GM23338 (cell line): Measurements from ENCODE around the gene SLC25A26. TPM values are rescaled to one million over a fixed set of nuclear protein-coding genes. Genes with fewer than 3 reads are reported as not detected.

Source experiments
- CTCF ChIP-seq, 2 experiments: fragments of 200-600 bp in 1 of 2; sonication (generic) in 1 of 2; conservative IDR thresholded peaks; 2 replicates each; pipeline versions ENCODE4 v1.5.1 to v1.6.1; 2016 to 2017; ENCODE audit warnings: antibody characterized with exemption in 2 of 2, low read depth in 2 of 2, mild to moderate bottlenecking in 2 of 2, moderate library complexity in 1 of 2
- ETS1 ChIP-seq: IDR thresholded peaks from 2 replicates; pipeline ENCODE4 v1.6.1; 2016; ENCODE audit warnings: antibody characterized with exemption
- EZH2 ChIP-seq: fragments of 200-600 bp; sonication (generic); IDR thresholded peaks from one replicate; pipeline ENCODE4 v1.8.0; 2017; ENCODE audit warnings: antibody characterized with exemption, mild to moderate bottlenecking, low read depth; ENCODE audit not compliant: unreplicated experiment
- NANOG ChIP-seq: IDR thresholded peaks from 2 replicates; pipeline ENCODE4 v1.6.1; 2016; ENCODE audit warnings: antibody characterized with exemption, borderline replicate concordance
- POLR2AphosphoS5 ChIP-seq: IDR thresholded peaks from 2 replicates; pipeline ENCODE4 v1.6.1; 2016; ENCODE audit warnings: antibody characterized with exemption, low read depth
- STAT1 ChIP-seq: IDR thresholded peaks from one replicate; pipeline ENCODE4 v1.6.1; 2016; ENCODE audit warnings: antibody characterized with exemption; ENCODE audit not compliant: unreplicated experiment
- ZNF114 ChIP-seq: fragments of 250-450 bp; sonication (Bioruptor Pico); IDR thresholded peaks from 2 replicates; pipeline ENCODE4 v1.5.0; 2020; ENCODE audit warnings: mild to moderate bottlenecking, moderate library complexity
- ZNF462 ChIP-seq: fragments of 250-450 bp; sonication (Bioruptor Pico); IDR thresholded peaks from 2 replicates; pipeline ENCODE4 v1.5.0; 2020; ENCODE audit warnings: mild to moderate bottlenecking, moderate library complexity
- polyA plus RNA-seq: library from polyadenylated mRNA; unstranded; fragments of >200 nt; fragmentation: Nextera tagmentation; extraction: Ambion mirVana; gene quantifications from 2 replicates; pipeline ENCODE4 v1.2.1, GENCODE V29; 2016
- total RNA-seq: library from RNA; depleted of rRNA; stranded (reverse); fragments of >200 nt; shearing (Covaris generic); gene quantifications from 2 replicates; pipeline ENCODE4 v1.2.3, GENCODE V29; 2014

SLC25A26 gene
- total and polyA plus RNA-seq, 2 experiments from 2014 or later = 24.8 to 40.2 TPM

GRCh38 chr3:66314455-66314854, 93.7 kb downstream of the SLC25A26 start (continued):
- TF ChIP-seq ZNF462 (CRISPR knock-in tag) = no peak
- no peak for TF ChIP-seq POLR2AphosphoS5
- TF ChIP-seq CTCF (conservative IDR thresholded peaks at IDR 0.05; ENCODE audit: low read depth in 2 of 2) = no peak
- TF ChIP-seq EZH2 = no peak
- TF ChIP-seq NANOG = no peak
- TF ChIP-seq ETS1 = no peak
- TF ChIP-seq STAT1 = no peak
- no peak for TF ChIP-seq ZNF114 (CRISPR knock-in tag)
